GM19463 (cell line): ENCODE data around the gene HMGB4.

Experiments
- ATAC-seq: cut with Tn5 transposase; IDR thresholded peaks from one replicate; pipeline ENCODE4 v1.9.1; 2021; ENCODE audit warnings: mild to moderate bottlenecking, moderate library complexity; ENCODE audit not compliant: unreplicated experiment

HMGB4 gene, protein sequence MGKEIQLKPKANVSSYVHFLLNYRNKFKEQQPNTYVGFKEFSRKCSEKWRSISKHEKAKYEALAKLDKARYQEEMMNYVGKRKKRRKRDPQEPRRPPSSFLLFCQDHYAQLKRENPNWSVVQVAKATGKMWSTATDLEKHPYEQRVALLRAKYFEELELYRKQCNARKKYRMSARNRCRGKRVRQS

GRCh38 chr1:33863779-33864178 lies at the start of gene HMGB4:
TSS of gene HMGB4 (plus strand) at chr1:33864079. CDS start at chr1:33864192, 113 bp downstream.
- ATAC-seq, result no peak

DNA sequence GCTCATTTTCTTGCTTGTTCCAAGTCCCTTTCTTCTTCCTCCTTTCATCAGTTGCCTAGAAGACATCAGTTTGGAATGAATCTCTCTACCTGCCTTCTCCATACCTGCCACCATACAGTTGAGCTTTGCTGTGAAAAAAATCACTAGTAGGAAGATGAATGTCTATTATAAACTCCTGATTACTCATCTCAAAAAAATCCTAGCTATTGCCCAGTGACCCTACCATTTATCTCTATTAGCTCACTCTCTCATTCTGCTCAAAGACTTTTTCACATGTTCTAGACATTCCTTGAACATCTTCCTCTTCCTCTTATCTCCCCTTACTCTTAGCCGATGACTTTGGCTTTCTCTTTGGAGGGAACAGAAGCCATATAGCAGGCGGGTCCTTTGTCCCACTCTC lies 49.7 kb upstream of the HMGB4 start:
- ATAC-seq, result no peak

DNA sequence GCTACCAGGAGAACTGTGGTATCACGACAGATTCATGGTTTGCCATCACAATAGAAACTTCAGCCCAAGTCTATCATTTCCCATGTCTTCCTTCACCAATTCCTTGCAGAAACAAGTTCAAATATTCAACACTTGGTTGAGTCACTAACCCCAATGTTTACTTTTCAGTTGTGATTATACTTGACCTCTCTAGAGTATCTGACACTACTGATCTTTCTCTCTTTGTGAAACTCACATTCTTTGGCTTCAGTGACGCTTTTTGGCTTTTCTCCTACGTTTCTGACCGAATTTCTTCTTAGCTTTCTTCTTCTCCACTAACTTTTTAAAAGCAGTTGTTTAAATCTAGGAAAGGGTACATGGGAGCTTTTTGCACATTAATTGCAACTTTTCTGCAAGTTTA lies 48.8 kb upstream of the HMGB4 start:
- ATAC-seq, result no peak

GRCh38 chr1:33818071-33818470 lies 45.8 kb upstream of the HMGB4 start:
- no peak for ATAC-seq

- ATAC-seq, result no peak
These were observed 44.5 kb upstream of the HMGB4 start for GRCh38 chr1:33819290-33819912.

DNA sequence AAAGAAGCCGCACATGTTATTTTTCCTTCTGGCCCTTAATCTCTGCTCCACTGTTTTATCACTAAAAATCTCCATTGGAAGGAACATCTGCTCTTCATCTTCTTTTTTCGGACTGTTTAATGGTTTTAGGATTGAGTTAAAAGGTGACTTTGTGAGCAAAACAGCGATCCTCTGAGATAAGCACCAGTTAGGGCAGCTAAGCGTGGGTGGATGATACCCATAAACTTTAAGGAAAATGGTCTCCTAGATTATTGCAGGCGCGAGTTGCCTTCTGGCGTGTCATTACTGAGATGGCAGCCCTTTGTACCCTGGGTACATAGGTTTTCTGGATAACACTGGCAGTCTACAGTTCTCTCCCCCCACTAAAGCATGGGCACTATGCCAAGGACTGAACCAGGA lies 44.0 kb upstream of the HMGB4 start:
- no peak for ATAC-seq

- ATAC-seq, result no peak
These were observed 43.1 kb upstream of the HMGB4 start for GRCh38 chr1:33820804-33821203.

GRCh38 chr1:33821291-33821690 lies 42.6 kb upstream of the HMGB4 start:
- no peak for ATAC-seq

- ATAC-seq, result no peak
These were observed 41.5 kb upstream of the HMGB4 start for GRCh38 chr1:33822396-33822795.

DNA sequence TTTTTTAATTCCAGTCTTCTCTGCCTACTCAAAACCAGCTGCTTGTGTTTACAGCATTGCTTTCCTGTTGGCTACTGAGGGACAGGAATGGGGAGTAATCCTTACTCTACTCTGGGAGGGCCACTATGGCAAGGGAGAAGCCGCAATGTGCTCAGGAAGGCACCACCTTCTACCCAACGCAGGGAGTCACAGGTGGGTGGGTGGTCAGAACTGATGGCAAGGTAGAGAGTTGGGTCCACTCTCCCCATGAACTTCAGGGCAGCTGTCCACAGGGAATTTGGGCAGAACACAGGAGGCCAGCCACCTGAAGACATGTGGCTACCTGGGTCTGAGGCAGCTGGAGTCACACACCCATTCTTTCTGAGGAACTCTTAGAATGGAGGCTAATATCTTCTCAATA lies 40.5 kb upstream of the HMGB4 start:
- ATAC-seq, result no peak

DNA sequence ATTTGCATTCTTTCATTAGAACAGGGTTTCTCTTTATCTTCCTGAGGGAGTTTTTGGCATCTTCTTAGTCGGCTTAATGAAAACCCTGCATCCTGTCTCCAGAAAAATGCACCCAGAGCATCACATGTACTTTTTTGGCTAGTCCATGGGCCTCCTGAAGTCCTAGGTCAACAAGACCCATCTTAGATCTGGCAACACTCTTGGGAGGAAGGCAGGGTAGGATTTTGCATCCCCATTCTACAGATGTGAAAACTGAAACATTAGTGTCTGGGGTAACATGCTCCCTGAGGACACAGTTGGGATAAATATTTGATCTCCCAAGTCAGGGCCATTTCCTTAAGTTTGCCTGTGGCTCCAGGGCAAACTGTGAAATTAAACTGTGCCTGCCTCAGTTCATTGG lies 40.0 kb upstream of the HMGB4 start:
- no peak for ATAC-seq

- no peak for ATAC-seq
These were observed 39.6 kb upstream of the HMGB4 start for GRCh38 chr1:33824321-33824720.

DNA sequence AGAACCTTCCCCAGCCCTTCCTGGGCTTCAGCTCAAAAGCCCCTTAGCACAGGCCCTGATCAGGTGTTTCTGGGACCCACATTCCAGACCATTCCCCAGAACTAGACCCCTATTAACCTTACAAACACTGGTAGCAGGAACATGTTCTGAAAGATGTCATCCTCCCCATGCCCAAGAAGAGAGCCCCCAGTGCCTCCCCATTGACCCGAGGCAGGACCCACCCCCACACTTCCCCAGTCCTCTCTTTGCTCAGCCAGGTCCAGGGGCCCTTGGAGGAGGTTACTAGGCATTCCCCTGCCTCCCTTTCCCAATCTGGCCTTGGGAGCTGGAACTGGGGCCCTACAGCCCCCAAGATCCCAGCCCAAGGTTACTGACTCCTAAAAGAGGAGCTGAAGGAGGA lies 38.9 kb upstream of the HMGB4 start:
- no peak for ATAC-seq

DNA sequence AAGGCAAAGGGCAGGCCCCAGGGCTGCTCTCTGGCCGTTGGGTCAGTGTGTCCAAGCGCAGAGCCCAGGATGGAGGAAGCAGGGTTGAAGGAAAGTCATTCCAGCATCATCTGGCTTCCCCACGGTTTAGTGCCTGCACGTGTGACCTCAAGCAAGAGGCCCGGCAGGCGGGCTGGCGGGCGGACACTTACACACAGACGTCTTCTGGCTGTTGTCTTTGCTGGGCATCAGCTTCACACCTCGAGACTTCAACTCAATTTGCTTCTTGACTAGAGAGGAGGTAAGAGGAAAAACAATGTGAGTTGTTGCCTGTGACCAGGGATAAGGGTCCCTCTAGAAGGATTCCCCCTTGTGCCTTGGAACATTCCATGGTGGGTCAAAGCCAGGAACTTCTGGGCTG lies 38.4 kb upstream of the HMGB4 start:
- ATAC-seq, result no peak

DNA sequence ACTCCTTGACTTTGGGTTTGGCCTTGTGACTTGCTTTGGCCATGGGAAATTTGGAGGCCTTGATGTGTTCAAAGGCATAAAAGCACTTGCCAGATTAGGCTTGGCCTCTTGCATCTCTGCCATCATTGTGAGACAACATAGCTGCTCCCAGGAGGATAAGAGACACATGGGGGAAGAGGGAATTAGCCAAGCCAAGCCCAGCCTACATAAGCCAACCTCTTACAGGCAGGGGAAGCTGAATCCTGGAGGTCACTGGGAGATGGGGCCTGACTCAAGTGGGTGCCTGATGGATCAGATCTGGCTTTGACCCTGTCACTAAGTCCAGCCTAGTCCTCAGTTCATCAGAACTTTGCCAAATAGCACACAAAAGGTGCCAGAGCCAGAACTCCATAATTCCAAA lies 37.6 kb upstream of the HMGB4 start:
- ATAC-seq, result no peak

DNA sequence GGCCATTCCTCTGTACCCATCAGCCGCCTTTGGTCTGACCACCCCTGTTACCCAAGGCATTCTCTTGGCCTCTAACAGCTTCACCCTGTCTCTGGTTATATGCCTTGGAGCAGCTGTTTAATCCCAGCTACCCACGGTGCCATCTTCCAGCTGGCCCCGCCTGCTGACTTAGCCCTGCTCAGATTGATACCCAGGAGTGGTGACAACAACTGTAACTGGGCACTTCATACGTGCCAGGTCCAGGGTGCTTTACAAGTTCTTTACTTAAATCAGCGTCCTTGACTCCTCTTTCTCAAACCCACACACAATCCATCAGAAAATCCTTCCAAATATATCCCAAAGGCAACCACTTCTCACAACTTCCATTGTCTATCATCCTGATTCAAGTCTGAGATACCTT lies 37.2 kb upstream of the HMGB4 start:
- ATAC-seq, result no peak

DNA sequence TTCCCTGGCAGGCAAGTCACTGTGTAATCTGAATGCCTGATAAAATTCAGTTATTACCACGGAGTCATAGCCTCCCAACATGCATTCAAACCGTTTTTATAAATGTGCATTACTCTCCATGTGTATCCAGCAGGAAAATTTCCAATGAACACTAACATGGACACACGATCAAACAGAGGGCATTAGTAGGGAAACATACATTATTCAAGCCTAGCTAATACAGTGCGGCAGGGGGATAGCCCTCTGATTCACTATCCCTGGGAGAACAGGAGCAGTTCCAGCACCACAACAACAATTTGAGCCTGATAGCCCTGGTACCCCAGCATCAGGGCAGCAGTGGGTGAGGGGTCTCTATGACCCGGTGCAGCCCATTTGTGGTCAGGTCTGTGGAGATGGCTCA lies 35.8 kb upstream of the HMGB4 start:
- no peak for ATAC-seq

GRCh38 chr1:33828654-33829053 lies 35.2 kb upstream of the HMGB4 start:
- ATAC-seq, result no peak

DNA sequence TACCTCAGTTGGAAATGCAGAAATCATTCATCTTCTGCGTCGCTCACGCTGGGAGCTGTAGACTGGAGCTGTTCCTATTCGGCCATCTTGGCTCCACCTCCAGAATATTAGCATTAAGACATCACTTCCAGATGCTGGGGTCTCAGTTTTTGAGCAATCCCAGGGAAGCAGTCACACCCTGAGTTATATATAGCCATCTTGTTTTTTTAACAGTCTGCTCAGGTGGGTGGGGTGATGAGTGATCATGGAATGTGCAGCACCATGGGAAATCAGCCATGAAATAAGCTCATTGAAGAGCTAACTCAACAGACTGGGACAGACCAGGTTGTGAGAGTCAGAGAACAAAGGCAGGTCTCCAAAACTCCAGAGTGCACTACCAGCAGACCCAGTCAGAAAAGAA lies 27.0 kb upstream of the HMGB4 start:
- ATAC-seq, result no peak

DNA sequence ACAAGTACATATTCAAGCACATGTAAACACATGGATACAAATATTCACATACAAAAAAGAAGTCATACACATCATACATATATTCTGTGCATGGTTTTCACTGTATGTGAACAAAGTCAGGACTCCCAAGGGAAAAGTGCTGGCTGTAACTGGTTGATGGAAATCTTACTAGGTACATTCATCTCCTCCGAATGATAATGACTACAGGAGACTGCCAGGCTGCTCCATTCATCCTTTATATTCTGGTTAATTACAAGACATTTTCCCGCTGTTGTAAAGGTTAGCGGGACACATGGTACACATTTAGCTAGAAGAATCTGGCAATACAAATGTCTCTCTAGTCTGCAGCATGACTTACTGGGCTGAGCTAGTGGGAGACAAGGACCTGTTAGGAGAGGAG lies 26.2 kb upstream of the HMGB4 start:
- no peak for ATAC-seq

GRCh38 chr1:33841494-33841893 lies 22.4 kb upstream of the HMGB4 start:
- no peak for ATAC-seq

DNA sequence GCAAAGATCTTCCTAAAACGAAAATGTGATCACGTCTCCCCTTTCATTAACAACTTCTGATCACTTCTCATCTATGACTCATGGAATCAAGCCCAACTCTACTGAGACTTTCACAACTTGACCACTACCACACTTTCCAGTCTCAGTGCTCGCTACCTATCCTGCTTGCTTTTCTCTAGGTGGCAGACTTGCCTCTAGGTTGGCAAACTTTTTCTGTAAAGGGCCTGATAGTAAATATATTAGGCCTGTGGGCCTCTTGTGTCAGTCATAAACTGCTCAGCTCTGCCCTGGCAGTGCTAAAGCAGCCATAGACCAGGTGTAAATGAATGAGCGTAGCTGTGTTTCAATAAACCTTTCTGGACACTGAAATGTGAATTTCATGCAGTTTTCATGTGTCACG lies 21.5 kb upstream of the HMGB4 start:
- ATAC-seq, result no peak

GRCh38 chr1:33844166-33844565 lies 19.7 kb upstream of the HMGB4 start:
- ATAC-seq, result no peak
